ENCODE data around the gene LY6G6F.

The LY6G6F gene

DNA sequence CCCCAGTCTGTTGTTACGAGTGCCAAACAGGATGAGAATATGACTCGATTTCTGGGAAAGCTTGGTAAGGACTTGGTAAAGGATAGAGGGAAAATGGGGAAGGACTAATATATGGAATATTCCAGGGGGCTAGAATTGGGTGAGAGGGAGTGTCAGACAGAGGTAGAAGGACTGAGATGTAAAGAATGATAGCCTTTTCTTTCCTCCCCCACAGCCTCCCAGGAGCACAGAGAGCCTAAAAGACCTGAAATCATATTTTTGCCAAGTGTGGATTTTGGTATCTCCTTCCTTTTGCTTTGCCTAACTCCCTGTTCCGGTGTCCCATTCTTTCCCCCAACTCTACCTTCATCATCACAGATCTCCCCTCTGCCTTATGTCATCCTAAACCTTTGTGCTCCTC, 36.2 kb downstream of the LY6G6F start:
- DNase-seq: no peak

DNA sequence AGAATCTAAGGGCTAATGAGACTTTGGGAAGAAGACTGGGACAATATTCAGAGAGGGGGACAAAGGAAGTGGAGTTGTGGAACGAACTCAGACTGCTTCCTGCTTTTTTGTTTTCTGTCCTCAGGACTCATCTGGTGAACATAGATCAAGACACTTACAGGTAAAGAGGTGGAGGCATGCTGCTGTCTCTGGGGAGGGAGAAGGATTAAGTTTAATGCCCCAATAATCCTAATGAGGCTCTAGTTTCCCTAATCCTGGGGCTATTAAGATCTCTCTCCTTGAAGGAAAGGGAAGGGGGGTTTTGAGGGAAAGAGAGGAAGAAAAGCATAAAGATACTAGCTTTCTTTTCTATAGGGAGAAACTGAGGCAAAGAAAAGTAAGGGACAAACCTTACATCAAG, 37.8 kb downstream of the LY6G6F start:
- no peak for DNase-seq

DNA sequence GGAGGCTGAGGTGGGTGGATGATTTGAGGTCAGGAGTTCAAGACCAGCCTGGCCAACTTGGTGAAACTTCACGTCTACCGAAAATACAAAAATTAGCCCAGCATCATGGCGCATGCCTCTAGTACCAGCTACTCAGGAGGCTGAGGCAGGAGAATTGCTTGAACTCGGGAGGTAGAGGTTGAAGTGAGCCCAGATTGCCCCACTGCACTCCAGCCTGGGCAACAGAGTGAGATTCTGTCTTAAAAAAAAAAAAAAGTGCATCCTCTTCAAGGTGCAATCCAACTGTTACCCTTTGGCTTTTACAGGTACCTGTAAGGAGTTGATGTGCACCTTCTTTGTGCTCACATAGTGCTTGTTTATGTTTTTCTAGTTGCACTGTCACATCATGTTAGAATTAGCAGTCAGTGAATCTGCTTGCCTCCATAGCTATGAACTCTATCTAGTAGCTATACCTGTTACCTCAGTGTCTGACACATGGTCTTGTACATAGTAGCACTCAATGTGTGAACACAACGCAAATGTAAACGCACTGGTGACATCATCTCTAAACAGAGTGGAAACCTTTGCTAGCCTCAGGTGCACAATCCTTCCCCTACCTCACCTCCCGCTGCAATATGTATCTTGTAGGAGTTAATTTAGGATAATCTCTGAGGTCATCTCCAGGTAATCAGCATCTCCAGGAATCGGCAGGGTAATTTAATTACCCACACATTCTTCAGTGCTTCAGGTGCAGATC, 42.8 kb downstream of the LY6G6F start:
- no peak for DNase-seq

DNA sequence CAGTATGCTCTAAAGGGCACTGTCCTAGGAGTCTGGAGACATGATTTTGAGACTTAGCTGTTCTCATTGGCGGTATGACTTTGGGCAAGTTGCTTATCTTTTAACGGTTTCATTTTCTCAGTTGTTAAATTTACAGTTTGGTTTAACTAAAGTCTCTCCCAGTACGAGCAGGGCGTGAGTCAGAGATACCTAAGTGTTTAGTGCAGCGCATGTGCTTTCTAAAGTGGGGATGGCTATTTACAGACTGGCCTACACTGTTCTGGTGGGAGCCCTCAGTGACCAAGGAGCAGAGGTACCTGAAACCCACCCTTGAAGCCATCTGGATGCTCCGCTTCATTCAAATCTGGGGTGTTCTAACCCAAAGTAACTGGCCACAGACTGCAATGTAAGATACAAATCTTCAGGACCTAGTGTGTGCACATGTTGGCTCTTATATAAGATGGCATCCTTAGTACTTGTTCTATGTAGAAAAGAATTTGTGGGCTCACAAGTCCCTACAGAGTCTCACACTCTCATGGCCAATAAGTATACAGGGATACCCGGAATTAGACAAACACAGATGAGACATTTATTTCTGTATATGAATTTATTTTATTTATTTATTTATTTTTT, 43.9 kb downstream of the LY6G6F start:
- no peak for DNase-seq

DNA sequence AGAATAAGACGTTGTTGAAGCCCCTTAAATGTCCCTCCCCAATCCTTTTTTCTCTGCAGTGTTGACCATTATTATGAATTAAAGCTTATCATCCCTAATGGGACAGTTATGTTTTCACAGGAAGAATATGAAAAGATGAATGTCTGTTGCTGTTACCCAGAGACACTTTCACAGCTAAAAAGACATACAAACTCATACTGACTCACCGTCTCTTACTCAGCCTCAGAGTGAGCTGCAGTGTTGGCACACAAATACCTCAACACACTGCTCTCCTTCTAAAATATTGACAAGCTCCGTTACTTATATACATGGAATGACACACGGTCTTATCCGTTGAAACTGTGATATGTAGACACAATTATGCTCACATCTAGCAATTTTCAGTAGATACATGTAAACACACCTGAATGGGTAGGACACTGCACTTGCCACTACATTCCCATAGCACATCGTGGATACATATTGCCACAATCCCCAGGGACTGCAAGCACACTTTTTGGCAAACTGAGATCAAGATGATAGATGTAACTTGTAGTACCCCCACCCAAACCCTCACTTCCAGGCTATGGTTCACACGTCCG, 46.2 kb downstream of the LY6G6F start:
- DNase-seq: no peak

DNA sequence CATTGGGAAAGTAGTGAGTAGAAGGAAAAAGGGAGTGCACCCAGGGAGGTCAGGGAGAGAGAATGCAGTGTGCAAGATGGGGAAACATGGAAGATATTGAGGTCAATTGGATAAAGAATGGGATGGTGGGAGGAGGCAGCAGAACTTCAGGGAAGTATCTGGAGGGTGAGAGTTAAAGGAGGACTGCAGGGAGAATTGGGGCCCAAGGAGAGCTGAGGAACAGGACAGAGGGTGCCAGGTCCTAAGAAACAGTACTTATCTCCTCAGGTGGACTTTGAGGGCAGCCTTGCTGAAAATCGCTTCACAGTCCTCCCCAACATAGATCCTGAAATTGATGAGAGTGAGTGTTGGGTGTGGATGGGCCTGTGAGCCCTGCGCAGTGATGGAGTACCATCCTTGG, 51.6 kb downstream of the LY6G6F start:
- no peak for DNase-seq
